AG04449 (cell line): Measurements from ENCODE around the gene CCS.
A peak's percentile ranks its signal among the peaks of the same experiment; 100 is the strongest.
"Not testable (repeated sequence)": the region's sequence is repeated elsewhere in the genome, so short reads cannot be mapped to it uniquely, and the experiment has no call there.

ENCODE experiments used
- CTCF ChIA-PET: fragments of 350-600 bp; formaldehyde crosslinking; extraction: SDS; loops from one replicate; lab custom pipeline; 2021; ENCODE audit warnings: antibody characterized with exemption; lab: Yijun Ruan, JAX
- POLR2A ChIA-PET: fragments of 400-600, 350-600 bp; formaldehyde crosslinking; extraction: SDS; loops from one replicate; lab custom pipeline; 2020; ENCODE audit warnings: antibody characterized with exemption, inconsistent platforms; lab: Yijun Ruan, JAX
- DNase-seq: peaks from one replicate; pipeline ENCODE4 v3.0.0-alpha.2; 2010; ENCODE audit warnings: low read depth, low spot score
- H3K4me3 ChIP-seq: 2 replicates; pipeline ENCODE4 v1.5.1; 2011; ENCODE audit warnings: low read depth, mild to moderate bottlenecking, control low read depth, low read length
- TF ChIP-seq, protein P1 (sequence below): IDR thresholded peaks from one replicate; pipeline ENCODE4 v1.5.1; 2011; ENCODE audit warnings: mild to moderate bottlenecking, moderate library complexity, low read length, control low read depth, inconsistent platforms; ENCODE audit not compliant: insufficient read depth; ENCODE audit errors: missing control alignments

Gene CCS, protein sequence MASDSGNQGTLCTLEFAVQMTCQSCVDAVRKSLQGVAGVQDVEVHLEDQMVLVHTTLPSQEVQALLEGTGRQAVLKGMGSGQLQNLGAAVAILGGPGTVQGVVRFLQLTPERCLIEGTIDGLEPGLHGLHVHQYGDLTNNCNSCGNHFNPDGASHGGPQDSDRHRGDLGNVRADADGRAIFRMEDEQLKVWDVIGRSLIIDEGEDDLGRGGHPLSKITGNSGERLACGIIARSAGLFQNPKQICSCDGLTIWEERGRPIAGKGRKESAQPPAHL

DNA sequence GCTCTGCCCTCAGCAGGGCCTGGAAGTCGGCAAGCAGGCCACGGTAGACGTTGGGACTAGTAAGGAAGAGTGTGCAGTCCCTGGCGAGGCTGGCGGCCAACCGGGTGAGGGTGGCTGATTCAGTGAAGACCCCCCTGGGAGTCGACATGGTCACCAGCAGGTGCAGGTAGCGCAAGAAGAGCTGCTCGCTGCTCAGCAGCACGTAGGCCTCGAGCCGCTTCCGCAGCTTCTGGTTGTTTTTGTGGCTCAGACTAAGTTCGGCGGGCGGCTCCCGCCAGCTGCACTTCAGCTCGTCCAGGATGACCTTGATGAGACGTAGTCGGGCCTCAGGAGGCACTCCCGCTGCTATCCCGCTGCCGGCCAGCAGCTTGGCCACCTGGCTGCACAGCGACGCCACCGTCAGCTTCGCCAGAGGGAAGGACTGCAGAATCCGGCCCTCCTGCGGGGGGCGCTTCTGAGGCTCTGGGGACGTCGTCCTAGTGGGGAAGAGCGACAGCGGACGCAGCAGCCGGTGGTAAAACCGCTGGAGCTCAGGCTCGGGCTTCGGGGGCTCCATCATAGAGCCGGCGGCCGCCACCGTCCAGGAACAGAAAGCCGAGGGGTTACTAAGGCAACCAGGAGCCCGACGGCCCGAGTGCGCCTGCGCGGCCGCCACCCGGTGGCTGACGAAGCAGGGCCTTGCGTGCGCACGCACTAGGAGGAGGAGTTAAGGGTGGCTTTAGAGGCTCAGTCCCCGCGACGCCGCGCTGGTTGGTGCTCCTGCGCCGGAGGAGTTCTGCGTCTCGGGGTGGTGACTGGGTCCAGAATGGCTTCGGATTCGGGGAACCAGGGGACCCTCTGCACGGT lies at the start of gene CCS, which contains the start of gene CCDC87:
Gene CCS (plus strand): TSS at position 729 of the 846 bp plus-strand sequence. CDS start 77 bp downstream, at position 806.
Gene CCDC87 (minus strand): TSS at position 607 of the 846 bp plus-strand sequence. CDS start 48 bp downstream, at position 559.
- DNase-seq = no peak
- ChIA-PET POLR2A (interaction anchor here (0.7 to 2.0 kb wide), 5 partner anchors 13 to 86 kb away, joined by 3 to 7 read pairs (median 4); partner anchors contain the start of genes RBM14 and RBM4B), CTCF (interaction anchor here (0.8 to 3.4 kb wide), 17 partner anchors 9 to 185 kb away, joined by 3 to 36 read pairs (median 6); partner anchors contain the start of genes CTSF, RBM4 and ZDHHC24)

DNA sequence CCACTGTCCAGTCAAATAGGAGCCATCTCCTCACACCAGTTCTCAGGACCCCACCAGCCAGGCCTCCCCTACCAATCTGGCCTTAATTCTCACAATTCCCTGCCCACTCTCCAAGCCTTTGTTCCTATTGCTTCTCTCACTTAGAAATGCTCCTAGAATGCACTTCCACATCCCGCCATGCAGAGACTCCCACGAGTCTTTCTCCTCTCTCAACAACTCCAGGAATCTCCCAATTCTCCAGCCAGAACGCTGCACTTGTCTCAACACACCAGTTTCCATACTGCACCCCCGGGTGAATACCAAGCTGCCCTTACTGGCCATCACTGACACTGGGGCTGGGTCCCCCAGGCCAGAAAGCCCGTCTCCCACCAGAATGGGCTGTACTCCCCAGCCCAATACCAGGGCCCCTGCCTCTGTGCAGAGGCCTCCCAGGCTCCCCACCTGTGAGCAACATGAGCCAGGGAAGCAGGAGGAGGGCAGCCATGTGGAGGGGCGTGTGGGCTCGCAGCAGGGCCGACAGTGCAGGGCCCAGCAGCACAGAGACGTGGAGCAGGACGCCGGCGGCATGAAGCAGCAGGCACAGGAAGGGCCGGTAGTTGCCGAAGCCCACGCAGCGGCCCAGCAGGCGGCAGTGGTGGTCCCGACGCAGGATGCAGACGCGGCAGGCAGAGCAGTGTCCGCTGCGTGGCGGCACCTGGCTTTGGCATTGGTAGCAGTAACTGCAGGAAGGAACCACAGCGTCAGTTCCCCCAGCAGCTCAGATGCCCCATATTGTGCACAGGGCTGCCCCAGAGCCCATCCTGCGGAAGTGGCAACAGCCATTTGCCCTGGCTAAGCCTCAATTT lies 49.5 kb upstream of the CCS start:
- TF ChIP-seq, protein P1, sequence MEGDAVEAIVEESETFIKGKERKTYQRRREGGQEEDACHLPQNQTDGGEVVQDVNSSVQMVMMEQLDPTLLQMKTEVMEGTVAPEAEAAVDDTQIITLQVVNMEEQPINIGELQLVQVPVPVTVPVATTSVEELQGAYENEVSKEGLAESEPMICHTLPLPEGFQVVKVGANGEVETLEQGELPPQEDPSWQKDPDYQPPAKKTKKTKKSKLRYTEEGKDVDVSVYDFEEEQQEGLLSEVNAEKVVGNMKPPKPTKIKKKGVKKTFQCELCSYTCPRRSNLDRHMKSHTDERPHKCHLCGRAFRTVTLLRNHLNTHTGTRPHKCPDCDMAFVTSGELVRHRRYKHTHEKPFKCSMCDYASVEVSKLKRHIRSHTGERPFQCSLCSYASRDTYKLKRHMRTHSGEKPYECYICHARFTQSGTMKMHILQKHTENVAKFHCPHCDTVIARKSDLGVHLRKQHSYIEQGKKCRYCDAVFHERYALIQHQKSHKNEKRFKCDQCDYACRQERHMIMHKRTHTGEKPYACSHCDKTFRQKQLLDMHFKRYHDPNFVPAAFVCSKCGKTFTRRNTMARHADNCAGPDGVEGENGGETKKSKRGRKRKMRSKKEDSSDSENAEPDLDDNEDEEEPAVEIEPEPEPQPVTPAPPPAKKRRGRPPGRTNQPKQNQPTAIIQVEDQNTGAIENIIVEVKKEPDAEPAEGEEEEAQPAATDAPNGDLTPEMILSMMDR = peak; percentile 83
- no peak for DNase-seq
- CTCF ChIA-PET = interaction anchor here (0.7 to 2.3 kb wide), 4 partner anchors 13 to 135 kb away, joined by 3 to 9 read pairs (median 4); partner anchors contain the start of genes CCDC87, CCS and RBM4B
- H3K4me3 ChIP-seq = no peak overlapping the region; the same call in 1 of the 2 replicates
- POLR2A ChIA-PET = no interaction called here

More for the DNA sequence above, at the start of gene CCS, which contains the start of gene CCDC87:
- H3K4me3 ChIP-seq = peak within 1 kb of the TSS; percentile 76
- TF ChIP-seq, protein P1 = peak; percentile 87

DNA sequence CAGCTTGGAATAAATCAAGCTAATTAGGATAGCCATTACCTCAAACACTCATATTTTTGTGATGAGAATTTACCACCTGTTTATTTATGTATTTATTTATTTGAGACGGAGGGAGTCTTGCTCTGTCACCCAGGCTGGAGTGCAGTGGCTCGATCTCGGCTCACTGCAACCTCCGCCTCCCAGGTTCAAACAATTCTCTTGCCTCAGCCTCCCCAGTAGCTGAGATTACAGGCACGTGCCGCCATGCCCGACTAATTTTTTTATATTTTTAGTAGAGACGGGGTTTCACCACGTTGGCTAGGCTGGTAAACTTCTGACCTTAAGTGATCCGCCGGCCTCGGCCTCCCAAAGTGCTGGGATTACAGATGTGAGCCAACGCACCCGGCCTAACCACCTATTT lies 48.0 kb upstream of the CCS start:
- DNase-seq = not testable (repeated sequence)
- H3K4me3 ChIP-seq = peak overlapping the region; percentile 79
- POLR2A ChIA-PET = interaction anchor here (1.9 kb wide), 1 partner anchor 133 kb away, joined by 11 read pairs; the partner anchor contains the start of gene RBM4B
- CTCF ChIA-PET = interaction anchor here (1.3 to 1.6 kb wide), 3 partner anchors 22 to 133 kb away, joined by 5 to 9 read pairs (median 6); partner anchors contain the start of genes CCDC87, CCS and RBM4B

DNA sequence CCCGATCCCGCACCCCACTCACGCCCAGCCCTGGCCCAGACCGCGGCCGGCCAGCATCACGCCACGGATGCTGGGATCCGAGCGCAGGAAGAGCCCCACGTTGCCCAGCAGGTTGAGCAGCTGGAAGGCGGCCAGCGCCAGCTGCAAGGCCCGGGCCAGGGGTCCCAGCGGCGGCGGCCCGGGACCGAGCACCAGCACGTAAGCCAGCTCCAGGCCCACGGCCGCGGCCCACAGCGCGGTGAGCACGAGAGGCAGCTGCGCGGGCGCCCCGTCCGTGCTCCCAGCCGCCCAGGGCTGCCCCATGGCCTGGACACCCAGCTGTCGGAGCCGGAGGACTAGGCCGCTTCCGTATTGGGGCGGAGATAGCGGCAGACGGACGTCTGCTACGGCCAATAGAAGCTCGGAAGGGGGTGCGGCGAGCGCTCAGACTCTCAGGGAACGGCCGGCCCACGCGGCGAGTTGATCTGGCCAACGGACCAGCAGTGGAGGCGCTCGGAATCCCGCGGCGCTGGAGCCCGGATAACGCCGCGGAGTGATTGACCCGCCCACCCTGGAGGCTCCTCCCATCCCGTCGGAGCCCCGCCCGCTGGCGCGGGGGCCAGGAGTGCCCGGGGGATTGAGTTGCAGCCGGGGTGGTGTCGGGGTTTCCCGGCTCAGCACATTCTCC lies 47.2 kb upstream of the CCS start, which contains the start of gene ZDHHC24:
Gene ZDHHC24 (minus strand): TSS at position 348 of the 667 bp plus-strand sequence. CDS start 45 bp downstream, at position 303.
- DNase-seq = peak; percentile 79
- peak within 1 kb of the TSS; percentile 79 for H3K4me3 ChIP-seq
- TF ChIP-seq, protein P1 = no peak
- ChIA-PET CTCF (interaction anchor here (0.8 to 1.6 kb wide), 6 partner anchors 10 to 149 kb away, joined by 4 to 9 read pairs (median 6); partner anchors contain the start of genes CCDC87, CCS and RBM4B), POLR2A (interaction anchor here (0.6 to 1.9 kb wide), 6 partner anchors 16 to 132 kb away, joined by 3 to 11 read pairs (median 3); partner anchors contain the start of genes BBS1, CTSF and RBM4B)

DNA sequence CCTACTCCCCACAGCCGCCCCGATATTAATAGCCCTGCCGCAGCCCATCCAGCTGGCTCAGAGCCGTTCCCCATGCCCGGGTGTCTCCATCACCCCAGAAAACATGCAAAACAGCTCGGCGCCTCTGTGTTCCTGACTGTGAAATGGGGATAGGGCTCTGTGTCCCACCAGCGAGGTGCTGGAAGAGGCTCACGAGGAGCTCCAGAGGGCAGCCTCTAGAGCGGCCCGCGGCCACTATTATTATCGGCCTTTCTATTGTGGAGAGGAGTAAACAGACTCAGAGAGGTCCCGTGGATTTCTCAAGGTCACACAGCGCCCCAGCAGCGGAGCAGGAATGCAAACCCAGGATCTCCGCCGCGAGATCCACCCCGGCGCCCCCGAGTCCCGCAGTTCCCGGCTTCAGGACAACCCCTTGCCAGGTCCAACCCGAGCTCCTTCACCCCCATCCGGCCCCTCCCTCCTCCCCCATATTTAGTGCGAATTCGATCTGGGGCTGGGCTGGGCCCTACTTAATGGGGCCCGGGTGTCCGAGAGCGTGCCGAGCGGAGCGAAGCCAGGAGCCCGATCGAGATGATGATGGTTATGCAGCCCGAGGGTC lies 46.5 kb upstream of the CCS start, which contains the start of gene ACTN3:
Gene ACTN3 (plus strand): TSS at position 536 of the 598 bp plus-strand sequence. CDS start 35 bp downstream, at position 571.
- peak within 1 kb of the TSS; percentile 79 for H3K4me3 ChIP-seq
- no peak for DNase-seq
- TF ChIP-seq, protein P1 = no peak
- POLR2A ChIA-PET = interaction anchor here (0.6 to 1.9 kb wide), 6 partner anchors 16 to 132 kb away, joined by 3 to 11 read pairs (median 3); partner anchors contain the start of genes BBS1, CTSF and RBM4B
- CTCF ChIA-PET = interaction anchor here (0.8 to 1.6 kb wide), 6 partner anchors 11 to 149 kb away, joined by 4 to 9 read pairs (median 6); partner anchors contain the start of genes CCDC87, CCS and RBM4B
